ENCODE results near the gene AMOTL2.

The AMOTL2 gene

GRCh38 chr3:134366221-134366927 lies 7.9 kb downstream of the AMOTL2 start:
- DNase-seq (ENCODE audit: low spot score): no peak

- no peak for DNase-seq (ENCODE audit: low spot score)
Observed at GRCh38 chr3:134365766-134366065, 8.5 kb downstream of the AMOTL2 start.

DNA sequence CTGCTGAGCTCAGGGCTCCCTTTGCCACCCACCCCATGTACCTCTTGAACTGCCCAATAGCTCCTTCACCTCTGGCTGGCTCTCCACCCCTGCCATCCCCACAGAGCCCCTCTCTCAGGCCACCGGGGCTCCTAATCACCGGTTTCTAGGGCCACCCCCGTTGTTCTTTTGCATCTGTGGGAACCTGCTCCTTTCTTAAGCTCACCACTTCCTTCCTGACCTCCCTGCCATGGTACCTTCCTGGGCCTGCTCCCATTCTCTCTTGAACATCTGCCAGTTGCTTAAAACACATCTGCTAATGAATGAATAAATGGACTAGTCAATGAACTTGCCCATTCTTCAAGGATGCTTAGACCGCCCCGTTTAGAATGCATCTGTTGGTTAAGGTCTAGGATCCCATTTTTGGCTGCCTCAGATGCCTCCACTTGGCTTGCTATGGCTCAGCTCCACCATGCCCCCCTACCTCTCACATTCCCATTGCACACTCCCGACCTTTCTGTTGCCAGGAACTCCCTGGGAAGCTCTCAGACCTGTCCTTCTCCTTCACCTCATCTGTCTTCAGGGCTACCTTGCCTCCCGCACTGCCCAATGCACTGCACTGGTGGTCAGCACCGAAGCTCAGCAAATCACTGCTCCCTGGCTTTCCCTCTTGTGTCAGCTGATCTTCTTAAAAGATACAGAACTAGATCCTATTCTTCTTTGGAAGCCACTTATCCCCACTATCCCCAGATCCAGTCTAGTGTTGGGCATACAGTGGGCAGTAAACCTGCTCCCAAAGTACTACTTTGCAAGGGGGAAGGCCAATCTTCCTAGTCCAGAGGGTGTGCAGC lies 9.1 kb downstream of the AMOTL2 start:
- no peak for DNase-seq (ENCODE audit: low spot score)

DNA sequence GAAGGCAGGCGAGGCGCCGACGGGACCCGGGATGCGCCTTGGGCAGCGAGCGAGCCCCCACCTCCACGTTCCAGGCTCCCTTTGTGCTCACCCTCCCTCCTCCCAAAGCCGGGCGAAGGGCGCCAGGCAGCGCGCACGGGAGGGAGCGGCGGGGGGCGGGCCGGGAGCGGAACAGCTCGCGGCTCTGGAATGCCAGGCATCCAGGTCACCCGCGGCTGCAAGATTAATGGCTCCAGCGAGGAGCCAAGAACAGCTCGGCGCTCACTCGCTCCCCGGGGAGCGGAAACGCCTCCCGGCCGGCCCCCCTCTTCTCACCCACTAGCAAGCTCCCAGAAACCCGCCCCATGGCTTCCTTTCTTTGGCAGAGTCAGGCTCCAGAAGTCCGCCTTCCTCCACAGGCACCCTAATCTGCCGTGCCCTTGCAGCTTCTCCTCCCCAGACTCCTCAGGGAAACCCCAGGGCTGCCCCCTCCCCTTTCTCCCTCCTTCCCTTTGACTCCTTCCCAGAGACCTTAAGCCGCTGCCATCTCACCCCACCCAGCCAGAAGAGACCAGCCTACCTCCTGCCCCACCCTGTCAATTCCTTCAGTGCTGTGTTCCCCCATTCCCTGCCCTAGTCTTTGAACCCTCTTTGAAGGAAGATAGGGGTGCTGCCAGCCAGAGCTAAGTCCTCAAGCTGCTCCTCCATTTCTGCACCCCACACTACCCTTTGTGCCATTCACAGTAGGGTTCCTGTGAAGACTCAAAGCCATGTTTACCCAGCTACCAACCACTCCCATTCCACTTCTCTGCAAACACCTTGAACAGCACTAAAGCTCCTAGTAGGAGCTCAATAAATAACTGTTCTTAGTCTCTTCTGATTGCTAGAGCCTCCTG lies 9.9 kb downstream of the AMOTL2 start:
- DNase-seq (ENCODE audit: low spot score): peak; percentile 92

- no peak for DNase-seq (ENCODE audit: low spot score)
Observed at GRCh38 chr3:134363381-134363755, 10.9 kb downstream of the AMOTL2 start.

DNA sequence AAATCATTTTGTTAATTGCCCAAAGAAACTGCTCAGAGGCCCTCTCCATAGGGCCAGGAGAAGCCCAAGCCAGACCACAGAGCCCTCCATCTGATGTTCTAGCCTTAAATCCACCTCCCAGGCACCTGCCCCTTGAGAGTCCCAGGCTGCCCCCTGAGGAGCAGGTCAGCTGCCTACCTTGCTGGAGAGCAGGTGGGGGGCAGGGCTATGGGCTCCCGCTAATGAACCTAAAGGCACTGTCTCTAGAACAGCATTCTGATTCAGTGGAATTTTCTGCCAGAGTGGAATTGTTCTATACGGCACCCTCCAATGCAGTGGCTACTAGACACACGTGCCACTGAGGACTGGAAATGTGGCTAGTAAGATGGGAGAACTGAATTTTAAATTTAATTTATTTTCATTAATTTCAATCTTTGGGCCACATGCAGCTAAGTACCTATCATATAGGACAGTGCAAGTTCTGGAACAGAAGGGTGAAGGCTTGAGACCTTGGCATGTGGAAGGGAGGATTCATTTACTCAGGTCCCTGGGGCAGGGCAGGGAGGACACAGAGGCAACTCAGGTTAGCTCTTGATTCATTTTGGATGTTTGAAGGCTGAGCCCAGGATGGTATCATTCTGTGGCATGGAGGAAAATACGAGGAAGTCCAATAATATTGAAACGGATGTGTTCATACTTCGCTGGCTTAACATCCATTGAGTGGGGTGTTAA lies 11.4 kb downstream of the AMOTL2 start:
- no peak for DNase-seq (ENCODE audit: low spot score)

DNA sequence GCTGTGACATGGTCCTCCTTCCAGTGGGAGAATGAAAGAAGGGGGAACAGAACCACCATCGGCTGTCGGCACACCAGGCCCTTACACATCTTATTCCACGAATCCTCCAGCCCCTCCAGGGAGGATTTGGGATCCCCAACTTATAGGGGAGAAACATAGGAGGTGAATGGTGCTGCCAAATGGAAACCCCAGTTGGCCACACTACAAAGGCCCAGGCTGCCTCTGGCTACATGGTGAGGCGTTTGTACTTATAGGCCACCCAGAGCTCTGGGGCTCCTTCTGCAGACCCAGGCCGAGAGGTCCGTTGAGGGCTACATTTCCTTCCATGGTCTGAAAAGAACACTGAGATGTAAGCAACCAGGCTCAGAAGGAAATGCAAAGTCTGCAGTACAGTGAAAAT lies 12.0 kb downstream of the AMOTL2 start:
- DNase-seq (ENCODE audit: low spot score): no peak

- DNase-seq (ENCODE audit: low spot score): no peak
Observed at GRCh38 chr3:134361162-134361835, 12.9 kb downstream of the AMOTL2 start.

DNA sequence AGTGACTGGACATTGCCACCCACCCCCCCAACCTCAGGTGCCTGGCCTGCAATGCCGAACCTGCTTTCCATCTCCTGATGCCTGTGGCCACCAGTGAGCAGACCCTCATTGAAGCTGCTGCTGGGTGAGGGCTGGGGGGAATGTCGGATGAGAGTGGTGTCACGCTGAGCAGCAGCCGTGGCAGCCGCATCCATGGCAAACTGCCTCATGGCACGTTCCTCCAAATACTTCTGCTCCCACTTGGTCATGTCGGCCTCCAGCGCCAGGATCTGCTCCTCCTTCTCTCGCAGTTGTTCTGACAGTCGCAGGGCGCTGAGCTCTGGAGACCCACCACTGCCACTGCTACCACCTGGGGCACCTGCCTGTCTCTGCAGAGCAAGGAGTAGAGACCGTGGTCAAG lies 14.2 kb downstream of the AMOTL2 start:
- no peak for DNase-seq (ENCODE audit: low spot score)

- DNase-seq (ENCODE audit: low spot score): no peak
Observed at GRCh38 chr3:134359121-134360010, 14.9 kb downstream of the AMOTL2 start.

DNA sequence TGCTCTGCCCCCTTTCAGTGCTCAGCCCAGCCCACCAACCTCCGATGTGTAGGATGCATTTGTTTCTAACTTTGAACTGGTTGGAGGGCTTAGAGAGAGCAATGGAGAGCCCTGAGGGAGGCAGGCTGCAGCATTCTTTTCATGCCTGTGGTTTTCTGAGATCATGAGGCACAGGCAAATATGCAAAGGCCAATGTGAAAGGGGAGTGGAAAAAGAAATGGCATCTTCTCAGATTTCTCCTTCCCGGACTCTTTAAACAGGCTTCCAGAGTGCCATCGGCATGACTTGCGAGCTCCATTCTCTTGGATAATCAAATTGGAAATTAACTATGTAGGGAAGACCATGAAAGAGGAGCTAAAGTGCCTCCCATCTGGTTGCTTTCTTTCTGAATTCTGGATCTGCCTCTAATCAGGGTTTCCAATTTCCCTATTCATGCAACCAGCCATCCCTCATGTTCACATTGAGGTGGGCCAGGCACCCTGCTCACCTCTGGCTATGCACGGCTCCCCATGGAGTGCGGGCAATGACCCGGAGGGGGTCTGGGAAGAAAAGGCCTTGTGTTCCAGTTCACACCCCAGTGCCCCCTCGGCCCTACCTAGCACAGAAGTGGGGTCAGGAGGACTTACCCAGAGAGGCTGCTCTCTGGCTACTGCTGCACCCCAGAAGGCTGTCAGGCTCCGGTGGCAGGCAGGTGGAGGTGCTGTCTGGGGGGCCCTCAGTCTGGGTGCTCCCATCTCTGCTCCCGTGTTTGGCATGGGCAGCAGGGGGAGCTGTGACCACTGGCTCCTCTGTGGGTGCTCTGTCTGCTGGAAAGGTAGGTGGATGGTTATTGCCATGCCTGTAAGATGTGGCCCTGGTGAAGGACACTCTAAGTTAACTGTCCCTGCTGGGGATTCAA lies 16.1 kb downstream of the AMOTL2 start:
- peak; percentile 85 for DNase-seq (ENCODE audit: low spot score)

- no peak for DNase-seq (ENCODE audit: low spot score)
Observed at GRCh38 chr3:134357261-134357913, 16.9 kb downstream of the AMOTL2 start.

GRCh38 chr3:134356411-134357040 lies 17.7 kb downstream of the AMOTL2 start:
- no peak for DNase-seq (ENCODE audit: low spot score)

- DNase-seq (ENCODE audit: low spot score): no peak
Observed at GRCh38 chr3:134355416-134355815, 18.8 kb downstream of the AMOTL2 start.

- no peak for DNase-seq (ENCODE audit: low spot score)
Observed at GRCh38 chr3:134354612-134355251, 19.5 kb downstream of the AMOTL2 start.

DNA sequence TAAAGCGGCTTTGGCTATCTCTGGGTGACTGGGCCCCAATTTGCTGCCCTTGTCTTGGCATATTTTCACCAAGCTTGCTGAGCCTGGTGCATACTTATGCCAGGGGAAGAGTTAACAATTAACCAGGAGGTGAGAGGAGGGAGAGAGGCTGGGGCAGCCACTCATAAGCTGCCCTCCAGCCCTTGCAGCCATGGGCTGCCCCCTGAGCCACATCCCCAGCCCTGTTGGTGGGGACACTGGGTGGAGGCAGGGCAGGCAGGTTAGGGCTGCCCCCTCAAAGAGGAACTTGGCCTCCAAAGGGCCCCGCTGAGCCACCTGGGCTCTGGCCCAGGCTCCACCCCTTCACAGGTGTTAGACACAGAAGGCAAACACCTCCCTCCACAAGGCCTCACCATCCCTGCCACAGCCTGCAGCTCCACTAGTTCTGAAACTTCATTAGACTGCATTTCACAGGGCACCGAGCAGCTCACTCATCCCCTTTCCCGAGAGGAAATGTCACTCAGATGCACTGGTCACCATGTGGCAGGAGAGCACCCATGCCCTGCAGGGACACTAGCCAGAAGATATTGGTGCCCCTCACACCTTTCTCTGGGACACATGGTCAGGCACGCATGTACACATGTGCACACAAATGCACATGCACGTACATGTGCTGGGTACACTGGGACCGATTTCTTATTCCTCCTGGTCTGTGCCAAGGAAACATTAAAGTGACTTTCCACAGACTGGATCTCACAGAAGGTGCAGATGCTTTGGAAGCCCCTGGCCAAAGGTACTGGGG lies 20.2 kb downstream of the AMOTL2 start:
- DNase-seq (ENCODE audit: low spot score): no peak

GRCh38 chr3:134353171-134353825 lies 20.9 kb downstream of the AMOTL2 start:
- DNase-seq (ENCODE audit: low spot score): no peak

Measured in SW480 (cell line).